Upper lobe of right lung (tissue), 1 donor: ENCODE data around the gene TTC3. TPM values are rescaled to one million over a fixed set of nuclear protein-coding genes. Genes with fewer than 3 reads are reported as not detected.
"Not testable (repeated sequence)": the region's sequence is repeated elsewhere in the genome, so short reads cannot be mapped to it uniquely, and the experiment has no call there.

Source experiments
- ATAC-seq: fragments of 200-7000 bp; cut with Tn5 transposase; one replicate; pipeline ENCODE4 v1.9.1; 2020; ENCODE audit warnings: mild to moderate bottlenecking, moderate library complexity
- DNase-seq: peaks from one replicate; pipeline ENCODE4 v3.0.0-alpha.2; 2020
- H3K27ac ChIP-seq: fragments of 200-600 bp; one replicate; pipeline ENCODE4 v1.8.0; 2022
- H3K27me3 ChIP-seq: fragments of 200-600 bp; one replicate; pipeline ENCODE4 v1.8.0; 2022; ENCODE audit warnings: mild to moderate bottlenecking
- H3K36me3 ChIP-seq: fragments of 200-600 bp; one replicate; pipeline ENCODE4 v1.8.0; 2022
- H3K4me1 ChIP-seq: fragments of 200-600 bp; one replicate; pipeline ENCODE4 v1.8.0; 2022
- H3K4me3 ChIP-seq: fragments of 200-600 bp; one replicate; pipeline ENCODE4 v1.8.0; 2022; ENCODE audit warnings: mild to moderate bottlenecking
- H3K9me3 ChIP-seq: fragments of 200-600 bp; one replicate; pipeline ENCODE4 v1.8.0; 2022
- CTCF ChIP-seq: fragments of 200-600 bp; IDR thresholded peaks from one replicate; pipeline ENCODE4 v1.8.0; 2022; ENCODE audit warnings: antibody characterized with exemption
- intact Hi-C: fragments of 100-400 bp; cut with DNase I; formaldehyde crosslinking; loops from one replicate; pipeline ENCODE4 v1.11.0; 2022
- total RNA-seq: library from RNA; stranded (reverse); fragmentation: NEBNext Ultra II Directional; extraction: Animal tissue kit (Norgen Biotek cat#: 25700); gene quantifications from one replicate; pipeline ENCODE4 v1.2.1, GENCODE V29; 2021
- donor health status: DM: no; HTN: yes; CAD: no; lungs with severe emphysema.

Gene TTC3
- total RNA-seq, 1 donor from 2014 or later: 99.0 TPM

- TF ChIP-seq CTCF: no peak
- Histone ChIP-seq H3K36me3 (no peaks in the 10 kb centered on the region), H3K4me1 (no peaks in the 10 kb centered on the region), H3K4me3 (no peak overlapping the region), H3K27me3 (no peaks in the 10 kb centered on the region), H3K27ac (no peak overlapping the region), H3K9me3 (no peaks in the 10 kb centered on the region)
- intact Hi-C loops: no loop called here
- no peak for ATAC-seq
- no peak for DNase-seq
Measured at GRCh38 chr21:37032877-37033471, 40.1 kb upstream of the TTC3 start.

- H3K36me3 ChIP-seq, ATAC-seq, H3K27me3 ChIP-seq, H3K9me3 ChIP-seq, intact Hi-C loops, H3K27ac ChIP-seq, DNase-seq, H3K4me3 ChIP-seq, H3K4me1 ChIP-seq: not testable (repeated sequence)
Measured at GRCh38 chr21:37034394-37034793, 38.7 kb upstream of the TTC3 start.

- Histone ChIP-seq H3K4me3 (no peak overlapping the region), H3K36me3 (no peaks in the 10 kb centered on the region), H3K4me1 (no peaks in the 10 kb centered on the region), H3K27ac (no peak overlapping the region), H3K9me3 (no peaks in the 10 kb centered on the region), H3K27me3 (no peaks in the 10 kb centered on the region)
- DNase-seq: no peak
- TF ChIP-seq CTCF: no peak
- no peak for ATAC-seq
- intact Hi-C loops: no loop called here
Measured at GRCh38 chr21:37036177-37036576, 36.9 kb upstream of the TTC3 start.

GRCh38 chr21:37039411-37040075, 33.5 kb upstream of the TTC3 start:
- no peaks in the 10 kb centered on the region for H3K4me1 ChIP-seq
- TF ChIP-seq CTCF: no peak
- no peak overlapping the region for H3K4me3 ChIP-seq
- ATAC-seq (no peak), DNase-seq (no peak)
- H3K36me3 ChIP-seq: no peaks in the 10 kb centered on the region
- no peaks in the 10 kb centered on the region for H3K9me3 ChIP-seq
- intact Hi-C loops: no loop called here
- H3K27ac ChIP-seq: no peak overlapping the region
- no peaks in the 10 kb centered on the region for H3K27me3 ChIP-seq

- ATAC-seq: no peak
Measured at GRCh38 chr21:37040212-37040611, 32.8 kb upstream of the TTC3 start.

More at GRCh38 chr21:37040212-37040611, 32.8 kb upstream of the TTC3 start:
- Histone ChIP-seq H3K9me3 (no peaks in the 10 kb centered on the region), H3K4me3 (no peak overlapping the region), H3K36me3 (no peaks in the 10 kb centered on the region), H3K27ac (no peak overlapping the region), H3K27me3 (no peaks in the 10 kb centered on the region), H3K4me1 (peaks cover under 1% of the 10 kb centered on the region)
- DNase-seq: no peak
- intact Hi-C loops: no loop called here
- TF ChIP-seq CTCF: no peak
